ENCODE data around the gene DIRAS2. TPM values are rescaled to one million over a fixed set of nuclear protein-coding genes. Genes with fewer than 3 reads are reported as not detected.

Gene DIRAS2
- total RNA-seq, 4 donors from 2014 or later = 0.42 to 2.1 (median 0.74) TPM

DNA sequence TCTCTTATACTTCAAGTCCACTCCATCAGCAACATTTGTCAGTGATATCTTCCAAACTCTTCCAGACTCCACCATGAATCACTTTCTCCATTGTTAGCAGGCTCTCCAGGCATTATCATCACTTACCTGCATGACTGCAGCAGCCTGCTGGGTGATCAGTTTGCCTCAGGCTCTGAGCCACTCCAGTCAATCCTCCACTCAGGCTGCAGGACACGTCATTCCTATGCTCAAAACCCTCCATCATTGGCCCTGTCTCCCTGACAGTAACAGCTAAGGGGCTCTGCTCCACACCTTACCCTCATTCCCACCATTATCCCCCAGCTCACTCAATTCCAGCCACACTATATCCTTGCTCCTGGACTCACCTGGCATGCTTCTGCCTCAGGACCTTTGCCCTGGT, 10.7 kb downstream of the DIRAS2 start:
- intact Hi-C loops (cut with DNase I; ENCODE audit: low total_unique reads) = no loop called here
- no peak overlapping the region for H3K4me3 ChIP-seq (ENCODE audit: low read depth, poor library complexity, severe bottlenecking)
- TF ChIP-seq POLR2A (IDR thresholded peaks at IDR 0.05) = no peak
- TF ChIP-seq, protein P1, sequence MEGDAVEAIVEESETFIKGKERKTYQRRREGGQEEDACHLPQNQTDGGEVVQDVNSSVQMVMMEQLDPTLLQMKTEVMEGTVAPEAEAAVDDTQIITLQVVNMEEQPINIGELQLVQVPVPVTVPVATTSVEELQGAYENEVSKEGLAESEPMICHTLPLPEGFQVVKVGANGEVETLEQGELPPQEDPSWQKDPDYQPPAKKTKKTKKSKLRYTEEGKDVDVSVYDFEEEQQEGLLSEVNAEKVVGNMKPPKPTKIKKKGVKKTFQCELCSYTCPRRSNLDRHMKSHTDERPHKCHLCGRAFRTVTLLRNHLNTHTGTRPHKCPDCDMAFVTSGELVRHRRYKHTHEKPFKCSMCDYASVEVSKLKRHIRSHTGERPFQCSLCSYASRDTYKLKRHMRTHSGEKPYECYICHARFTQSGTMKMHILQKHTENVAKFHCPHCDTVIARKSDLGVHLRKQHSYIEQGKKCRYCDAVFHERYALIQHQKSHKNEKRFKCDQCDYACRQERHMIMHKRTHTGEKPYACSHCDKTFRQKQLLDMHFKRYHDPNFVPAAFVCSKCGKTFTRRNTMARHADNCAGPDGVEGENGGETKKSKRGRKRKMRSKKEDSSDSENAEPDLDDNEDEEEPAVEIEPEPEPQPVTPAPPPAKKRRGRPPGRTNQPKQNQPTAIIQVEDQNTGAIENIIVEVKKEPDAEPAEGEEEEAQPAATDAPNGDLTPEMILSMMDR (IDR thresholded peaks at IDR 0.05) = no peak
- no peak for DNase-seq (ENCODE audit: low spot score in 2 of 2)
- 76 to 79% methylated on average over 1 of the region's 1 CpG for WGBS, 2 donors

DNA sequence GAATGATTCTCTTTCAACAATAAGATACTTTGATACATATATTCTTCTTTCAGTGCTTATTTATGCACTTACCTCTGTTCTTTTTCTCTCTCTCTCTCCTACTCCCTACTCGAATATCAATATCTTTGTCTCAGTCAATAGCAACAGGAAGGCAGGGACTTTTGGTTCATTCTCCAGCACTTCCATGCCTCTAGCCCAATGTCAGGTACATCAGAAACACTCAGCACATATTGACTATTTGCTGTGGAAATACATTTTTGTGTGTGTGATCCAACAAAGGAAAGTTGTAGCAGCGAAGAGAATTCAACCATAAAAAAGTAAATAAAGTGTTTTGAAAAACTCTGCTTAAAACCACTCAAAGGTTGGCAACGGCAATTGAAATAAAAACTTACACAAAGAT, 12.6 kb downstream of the DIRAS2 start:
- no peak for DNase-seq (ENCODE audit: low spot score in 2 of 2)
- WGBS, 2 donors = 77 to 78% methylated on average over 3 of the region's 3 CpGs
- TF ChIP-seq, protein P1 (IDR thresholded peaks at IDR 0.05) = no peak
- no peak for TF ChIP-seq POLR2A (IDR thresholded peaks at IDR 0.05)
- intact Hi-C loops (cut with DNase I; ENCODE audit: low total_unique reads) = no loop called here
- H3K4me3 ChIP-seq (ENCODE audit: low read depth, poor library complexity, severe bottlenecking) = no peak overlapping the region

DNA sequence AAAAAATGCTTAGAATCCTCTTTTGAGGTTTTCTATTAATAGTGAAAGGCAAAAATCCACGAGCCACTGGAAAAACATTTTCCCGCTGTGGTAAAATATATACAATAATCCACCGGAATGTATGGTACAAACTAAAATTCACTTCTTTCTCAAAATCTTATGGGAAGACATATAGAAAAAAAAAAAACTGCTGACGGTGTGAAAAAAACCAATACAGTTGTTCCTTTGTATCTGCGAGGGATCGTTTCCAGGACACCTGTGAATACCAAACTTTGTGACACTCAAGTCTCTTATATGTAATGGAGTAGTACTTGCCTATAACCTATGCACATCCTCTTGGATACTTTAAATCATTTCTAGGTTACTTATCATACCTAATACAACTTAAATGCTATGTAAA, 13.3 kb downstream of the DIRAS2 start:
- DNase-seq (ENCODE audit: low spot score in 2 of 2) = no peak
- WGBS, 2 donors = 87 to 90% methylated on average over 6 of the region's 6 CpGs
- no peak overlapping the region for H3K4me3 ChIP-seq (ENCODE audit: low read depth, poor library complexity, severe bottlenecking)
- TF ChIP-seq POLR2A (IDR thresholded peaks at IDR 0.05) = no peak
- TF ChIP-seq, protein P1 (IDR thresholded peaks at IDR 0.05) = no peak
- intact Hi-C loops (cut with DNase I; ENCODE audit: low total_unique reads) = no loop called here

DNA sequence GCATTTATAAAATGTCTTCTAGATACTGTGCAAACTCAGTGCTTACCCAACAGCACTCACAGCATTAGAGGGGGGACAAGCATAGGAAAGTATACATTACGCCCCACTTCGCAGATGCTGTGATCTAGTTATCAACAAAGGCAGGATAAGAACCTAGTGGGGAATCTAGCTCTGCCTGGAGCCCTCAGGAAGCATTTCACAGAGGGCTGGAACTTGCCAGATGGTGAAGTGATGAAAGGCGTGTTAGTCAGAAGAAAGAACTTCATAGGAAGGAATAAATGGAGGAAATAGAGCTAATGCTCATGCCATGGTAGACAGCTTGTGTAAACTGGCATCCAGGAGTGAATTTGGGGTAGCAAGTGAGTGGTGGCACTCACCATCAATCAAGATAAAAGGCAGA, 25.8 kb downstream of the DIRAS2 start:
- 77 to 86% methylated on average over 3 of the region's 3 CpGs for WGBS, 2 donors
- TF ChIP-seq POLR2A (IDR thresholded peaks at IDR 0.05) = no peak
- TF ChIP-seq, protein P1 (IDR thresholded peaks at IDR 0.05) = no peak
- intact Hi-C loops (cut with DNase I; ENCODE audit: low total_unique reads) = no loop called here
- no peak for DNase-seq (ENCODE audit: low spot score in 2 of 2)
- H3K4me3 ChIP-seq (ENCODE audit: low read depth, poor library complexity, severe bottlenecking) = no peak overlapping the region

DNA sequence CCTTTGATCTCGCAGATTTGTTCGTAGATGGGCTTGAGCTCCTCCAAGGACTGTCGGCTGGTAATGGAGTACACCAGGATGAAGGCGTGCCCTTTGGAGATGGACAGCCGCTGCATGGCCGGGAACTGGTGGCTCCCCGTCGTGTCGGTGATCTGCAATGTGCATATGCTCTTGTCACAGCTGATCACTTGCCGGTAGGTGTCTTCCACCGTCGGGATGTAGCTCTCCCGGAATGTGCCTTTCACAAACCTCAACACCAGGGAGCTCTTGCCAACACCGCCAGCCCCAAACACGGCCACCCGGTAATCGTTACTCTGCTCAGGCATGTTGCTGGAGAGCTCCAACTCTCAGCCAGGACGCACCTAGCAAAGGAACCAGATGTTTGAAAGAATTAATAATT, 29.1 kb downstream of the DIRAS2 start:
- DNase-seq (ENCODE audit: low spot score in 2 of 2) = no peak
- intact Hi-C loops (cut with DNase I; ENCODE audit: low total_unique reads) = no loop called here
- no peak for TF ChIP-seq POLR2A (IDR thresholded peaks at IDR 0.05)
- TF ChIP-seq, protein P1 (IDR thresholded peaks at IDR 0.05) = no peak
- H3K4me3 ChIP-seq (ENCODE audit: low read depth, poor library complexity, severe bottlenecking) = no peak overlapping the region
- 91% methylated on average over 18 of the region's 18 CpGs for WGBS, 2 donors

DNA sequence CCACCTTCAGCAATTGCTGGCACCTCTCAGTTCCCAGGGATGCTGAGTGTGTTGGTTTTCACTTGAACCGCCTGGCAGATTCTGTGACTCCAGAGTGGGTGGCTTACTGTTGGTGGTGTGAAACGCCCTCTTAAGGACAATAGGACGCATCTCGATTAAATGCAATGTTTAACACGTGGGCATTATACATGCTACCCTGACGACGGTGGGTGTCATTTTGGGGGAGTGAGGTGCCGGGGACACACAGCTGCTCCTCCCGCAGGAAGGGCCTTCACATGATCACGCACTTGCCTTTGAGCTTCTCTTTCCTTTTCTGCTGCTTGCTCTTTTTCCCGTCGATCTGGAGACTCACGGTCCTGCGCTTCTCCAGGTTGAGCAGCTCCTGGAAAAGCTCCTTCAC, 29.7 kb downstream of the DIRAS2 start:
- no peak overlapping the region for H3K4me3 ChIP-seq (ENCODE audit: low read depth, poor library complexity, severe bottlenecking)
- intact Hi-C loops (cut with DNase I; ENCODE audit: low total_unique reads) = no loop called here
- 94% methylated on average over 14 of the region's 14 CpGs for WGBS, 2 donors
- TF ChIP-seq, protein P1 (IDR thresholded peaks at IDR 0.05) = no peak
- no peak for TF ChIP-seq POLR2A (IDR thresholded peaks at IDR 0.05)
- DNase-seq (ENCODE audit: low spot score in 2 of 2) = no peak
